LNCAP (cell line): ENCODE results near the gene NMNAT2.

Experiments
- CTCF ChIP-seq: fragments of 450-650 bp; IDR thresholded peaks from 2 replicates; pipeline ENCODE4 v1.5.1; 2017; ENCODE audit warnings: mild to moderate bottlenecking

Gene NMNAT2

GRCh38 chr1:183361081-183361480, 57.1 kb downstream of the NMNAT2 start:
- TF ChIP-seq CTCF = no peak

GRCh38 chr1:183360473-183360872, 57.7 kb downstream of the NMNAT2 start:
- no peak for TF ChIP-seq CTCF

GRCh38 chr1:183356534-183357182, 61.5 kb downstream of the NMNAT2 start:
- no peak for TF ChIP-seq CTCF

GRCh38 chr1:183355797-183356196, 62.4 kb downstream of the NMNAT2 start:
- TF ChIP-seq CTCF = no peak

- no peak for TF ChIP-seq CTCF
Observed at GRCh38 chr1:183355181-183355580, 63.0 kb downstream of the NMNAT2 start.

GRCh38 chr1:183353597-183353996, 64.6 kb downstream of the NMNAT2 start:
- TF ChIP-seq CTCF = no peak

- TF ChIP-seq CTCF = no peak
Observed at GRCh38 chr1:183349201-183349711, 68.9 kb downstream of the NMNAT2 start.

GRCh38 chr1:183346276-183346732, 71.9 kb downstream of the NMNAT2 start:
- TF ChIP-seq CTCF = no peak
